Measurements from ENCODE around the gene PDZD7. TPM values are rescaled to one million over a fixed set of nuclear protein-coding genes. Genes with fewer than 3 reads are reported as not detected.
A peak's percentile ranks its signal among the peaks of the same experiment; 100 is the strongest.

The PDZD7 gene
- polyA plus RNA-seq, 3 donors from 2014 or later, result 0.28 to 1.1 TPM; not detected in 1

GRCh38 chr10:101005361-101005760 is 25.6 kb downstream of the PDZD7 start:
- peaks cover 0 to 4% (median 0%) of the 10 kb centered on the region in 3 donors for H3K36me3 Mint-ChIP-seq
- peaks cover 7 to 8% of the 10 kb centered on the region in 2 donors for H3K4me1 Mint-ChIP-seq
- no peaks in the 10 kb centered on the region for H3K27me3 Mint-ChIP-seq (ENCODE audit: low read depth in 3 of 3)
- no peaks in the 10 kb centered on the region for H3K9me3 Mint-ChIP-seq
- no peak overlapping the region for H3K4me3 Mint-ChIP-seq
- no peak for DNase-seq
- no peak overlapping the region for H3K27ac Mint-ChIP-seq

- Mint-ChIP-seq H3K27me3 (ENCODE audit: low read depth in 3 of 3) (peaks cover 0 to 2% (median 2%) of the 10 kb centered on the region in 3 donors), H3K36me3 (peaks cover 0 to 4% (median 0%) of the 10 kb centered on the region in 3 donors), H3K4me3 (no peak overlapping the region), H3K4me1 (peaks cover 10 to 12% of the 10 kb centered on the region in 2 donors), H3K9me3 (no peaks in the 10 kb centered on the region), H3K27ac (no peak overlapping the region)
- no peak for DNase-seq
These were observed 27.2 kb downstream of the PDZD7 start for GRCh38 chr10:101003639-101004206.

DNA sequence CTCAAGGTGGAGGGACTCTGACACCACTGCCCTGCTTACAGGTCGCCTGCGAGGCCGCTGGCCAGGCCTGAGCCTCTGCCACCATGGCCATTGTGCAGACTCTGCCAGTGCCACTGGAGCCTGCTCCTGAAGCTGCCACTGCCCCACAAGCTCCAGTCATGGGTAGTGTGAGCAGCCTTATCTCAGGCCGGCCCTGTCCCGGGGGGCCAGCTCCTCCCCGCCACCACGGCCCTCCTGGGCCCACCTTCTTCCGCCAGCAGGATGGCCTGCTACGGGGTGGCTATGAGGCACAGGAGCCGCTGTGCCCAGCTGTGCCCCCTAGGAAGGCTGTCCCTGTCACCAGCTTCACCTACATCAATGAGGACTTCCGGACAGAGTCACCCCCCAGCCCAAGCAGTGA is 28.5 kb downstream of the PDZD7 start:
- no peak overlapping the region for H3K27ac Mint-ChIP-seq
- H3K27me3 Mint-ChIP-seq (ENCODE audit: low read depth in 3 of 3), result peaks cover 0 to 5% (median 3%) of the 10 kb centered on the region in 3 donors
- H3K9me3 Mint-ChIP-seq, result no peaks in the 10 kb centered on the region
- H3K36me3 Mint-ChIP-seq, result peaks cover 0 to 4% (median 0%) of the 10 kb centered on the region in 3 donors
- peak overlapping the region in 1 of 5 donors; percentile 40 for H3K4me3 Mint-ChIP-seq
- no peak for DNase-seq
- H3K4me1 Mint-ChIP-seq, result peaks cover 20 to 21% of the 10 kb centered on the region in 2 donors

- Mint-ChIP-seq H3K4me1 (peaks cover 20 to 24% of the 10 kb centered on the region in 2 donors), H3K27me3 (ENCODE audit: low read depth in 3 of 3) (peaks cover 0 to 5% (median 5%) of the 10 kb centered on the region in 3 donors), H3K36me3 (peaks cover 0 to 4% (median 0%) of the 10 kb centered on the region in 3 donors), H3K4me3 (no peak overlapping the region), H3K27ac (no peak overlapping the region), H3K9me3 (no peaks in the 10 kb centered on the region)
- no peak for DNase-seq
These were observed 29.3 kb downstream of the PDZD7 start for GRCh38 chr10:101001659-101002035.

DNA sequence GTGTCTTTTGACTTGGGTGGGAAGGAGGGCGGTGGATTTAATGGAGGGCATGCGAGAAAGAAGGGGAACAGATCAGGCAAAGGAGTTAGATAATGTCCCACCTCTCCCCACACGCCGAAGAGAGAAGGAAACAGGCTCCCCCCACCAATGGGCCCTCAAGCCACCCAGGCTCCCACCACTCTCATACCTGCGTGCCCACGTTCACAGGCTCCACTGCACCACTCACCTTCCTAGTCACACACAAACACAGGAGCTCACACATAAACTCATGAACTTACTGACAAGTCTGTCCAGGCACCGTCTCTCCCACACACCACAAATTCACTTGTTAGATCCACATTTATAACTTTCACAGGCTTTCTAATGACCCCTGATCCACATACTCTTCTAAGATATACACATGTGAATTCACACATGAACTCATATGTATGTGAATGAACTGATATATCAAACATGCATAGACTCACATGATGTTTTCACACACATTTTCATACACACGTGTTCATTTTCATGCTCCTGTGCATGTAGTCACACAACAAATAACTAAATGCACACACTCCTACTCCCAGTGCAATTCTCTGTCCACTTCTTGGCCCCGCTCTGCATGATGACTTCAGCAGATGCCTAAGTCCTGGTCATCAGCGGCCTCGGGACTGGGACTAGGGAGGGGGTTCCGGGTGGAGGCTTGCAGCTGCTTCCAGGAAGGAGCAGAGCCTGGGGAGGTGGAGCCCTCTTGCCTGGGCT is 29.8 kb downstream of the PDZD7 start:
- H3K27me3 Mint-ChIP-seq (ENCODE audit: low read depth in 3 of 3), result peaks cover 0 to 9% (median 5%) of the 10 kb centered on the region in 3 donors
- peak overlapping the region in 5 of 6 donors; percentile 46 to 86 (median 73) for H3K27ac Mint-ChIP-seq
- DNase-seq, result no peak
- peaks cover 0 to 4% (median 0%) of the 10 kb centered on the region in 3 donors for H3K36me3 Mint-ChIP-seq
- peak overlapping the region; percentile 72 to 85 (median 78) for H3K4me3 Mint-ChIP-seq
- H3K9me3 Mint-ChIP-seq, result no peaks in the 10 kb centered on the region
- H3K4me1 Mint-ChIP-seq, result peaks cover 25 to 29% of the 10 kb centered on the region in 2 donors

DNA sequence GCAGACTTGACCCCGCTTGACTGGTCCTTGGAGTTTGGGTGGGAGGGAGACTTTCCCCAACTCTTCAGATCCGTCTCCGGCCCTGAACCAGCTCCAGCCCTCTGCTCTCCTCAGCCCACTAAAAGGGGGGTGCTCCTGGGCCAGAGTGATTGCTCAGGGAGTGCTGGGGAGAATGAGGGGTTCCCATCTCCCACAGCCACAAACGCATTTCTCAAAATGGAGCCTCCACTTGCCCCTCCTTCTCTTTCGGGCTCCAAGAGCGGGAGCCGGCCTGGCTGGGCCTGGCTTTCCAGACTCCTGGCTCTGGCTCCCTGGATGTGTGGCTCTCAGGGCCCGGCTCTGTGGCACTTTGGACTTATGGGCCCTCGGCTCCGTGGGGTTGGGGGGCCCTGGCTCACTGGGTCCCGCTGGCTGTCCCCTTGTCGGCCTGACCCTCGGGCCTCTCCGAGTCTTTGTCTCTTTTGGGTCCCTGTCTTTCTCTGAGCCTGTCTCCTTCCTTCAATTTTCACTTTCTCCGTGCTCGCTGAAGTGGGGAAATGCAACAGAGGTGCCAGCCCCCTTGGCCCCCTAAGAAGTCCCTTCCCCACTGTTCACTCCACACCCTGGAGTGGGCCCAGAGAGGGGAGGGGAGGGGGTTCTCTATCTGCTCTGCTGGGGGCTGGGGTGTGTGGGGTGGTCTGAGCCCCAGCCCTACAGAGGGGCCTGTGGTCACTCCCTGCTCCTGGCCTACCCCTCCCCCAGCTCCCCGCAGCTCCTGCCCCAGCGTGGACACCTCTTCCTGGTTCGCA is 30.6 kb downstream of the PDZD7 start:
- peak overlapping the region in 3 of 6 donors; percentile 58 to 86 (median 71) for H3K27ac Mint-ChIP-seq
- peaks cover 0 to 4% (median 0%) of the 10 kb centered on the region in 3 donors for H3K36me3 Mint-ChIP-seq
- H3K4me1 Mint-ChIP-seq, result peaks cover 25 to 29% of the 10 kb centered on the region in 2 donors
- peak overlapping the region; percentile 72 to 85 (median 80) for H3K4me3 Mint-ChIP-seq
- no peaks in the 10 kb centered on the region for H3K9me3 Mint-ChIP-seq
- peaks cover 0 to 9% (median 5%) of the 10 kb centered on the region in 3 donors for H3K27me3 Mint-ChIP-seq (ENCODE audit: low read depth in 3 of 3)
- DNase-seq, result no peak

GRCh38 chr10:100999742-101000126 is 31.2 kb downstream of the PDZD7 start, which contains the start of gene LZTS2:
Gene LZTS2 (plus strand): TSS chr10:100999808. CDS start chr10:101002539, 2,731 bp downstream.
- H3K27me3 Mint-ChIP-seq (ENCODE audit: low read depth in 3 of 3), result peaks cover 0 to 9% (median 5%) of the 10 kb centered on the region in 3 donors
- peak within 1 kb of the TSS; percentile 88 to 92 (median 90) for H3K4me3 Mint-ChIP-seq
- H3K9me3 Mint-ChIP-seq, result no peaks in the 10 kb centered on the region
- DNase-seq, result no peak
- H3K27ac Mint-ChIP-seq, result peak within 1 kb of the TSS; percentile 86 to 97 (median 94)
- peaks cover 25 to 29% of the 10 kb centered on the region in 2 donors for H3K4me1 Mint-ChIP-seq
- H3K36me3 Mint-ChIP-seq, result peaks cover 0 to 4% (median 0%) of the 10 kb centered on the region in 3 donors

- Mint-ChIP-seq H3K36me3 (peaks cover 0 to 4% (median 0%) of the 10 kb centered on the region in 3 donors), H3K27ac (peak overlapping the region; percentile 86 to 97 (median 94)), H3K27me3 (ENCODE audit: low read depth in 3 of 3) (peaks cover 0 to 9% (median 5%) of the 10 kb centered on the region in 3 donors), H3K4me3 (peak overlapping the region; percentile 88 to 92 (median 90)), H3K4me1 (peaks cover 25 to 29% of the 10 kb centered on the region in 2 donors), H3K9me3 (no peaks in the 10 kb centered on the region)
- DNase-seq, result peak; percentile 79 to 82 (median 82)
These were observed 31.8 kb downstream of the PDZD7 start for GRCh38 chr10:100998991-100999741.

- H3K27ac Mint-ChIP-seq, result peak overlapping the region; percentile 86 to 97 (median 94)
- peak; percentile 35 to 54 (median 45) for DNase-seq
These were observed 32.5 kb downstream of the PDZD7 start for GRCh38 chr10:100998183-100998990.

GRCh38 chr10:100997360-100998182 is 33.4 kb downstream of the PDZD7 start:
- H3K27ac Mint-ChIP-seq, result peak overlapping the region; percentile 80 to 94 (median 86)
- H3K27me3 Mint-ChIP-seq (ENCODE audit: low read depth in 3 of 3), result peaks cover 0 to 9% (median 5%) of the 10 kb centered on the region in 3 donors

More at GRCh38 chr10:100998183-100998990, 32.5 kb downstream of the PDZD7 start:
- Mint-ChIP-seq H3K9me3 (no peaks in the 10 kb centered on the region), H3K4me1 (peaks cover 25 to 29% of the 10 kb centered on the region in 2 donors), H3K4me3 (peak overlapping the region; percentile 88 to 92 (median 90)), H3K27me3 (ENCODE audit: low read depth in 3 of 3) (peaks cover 0 to 9% (median 5%) of the 10 kb centered on the region in 3 donors), H3K36me3 (peaks cover 0 to 4% (median 0%) of the 10 kb centered on the region in 3 donors)

GRCh38 chr10:100996678-100997359 is 34.1 kb downstream of the PDZD7 start:
- Mint-ChIP-seq H3K36me3 (peaks cover 0 to 7% (median 3%) of the 10 kb centered on the region in 3 donors), H3K9me3 (no peaks in the 10 kb centered on the region), H3K27me3 (ENCODE audit: low read depth in 3 of 3) (peaks cover 0 to 9% (median 5%) of the 10 kb centered on the region in 3 donors), H3K4me1 (peaks cover 25 to 29% of the 10 kb centered on the region in 2 donors), H3K4me3 (peak overlapping the region; percentile 88 to 92 (median 90)), H3K27ac (peak overlapping the region; percentile 62 to 88 (median 84))
- peak in 2 of 3 donors; percentile 44 for DNase-seq

More at GRCh38 chr10:100997360-100998182, 33.4 kb downstream of the PDZD7 start:
- peak; percentile 65 to 70 (median 67) for DNase-seq
- Mint-ChIP-seq H3K36me3 (peaks cover 0 to 7% (median 3%) of the 10 kb centered on the region in 3 donors), H3K9me3 (no peaks in the 10 kb centered on the region), H3K4me1 (peaks cover 25 to 29% of the 10 kb centered on the region in 2 donors), H3K4me3 (peak overlapping the region; percentile 88 to 92 (median 90))
